Heart left ventricle (tissue), 16 donors: ENCODE measurements around the gene MRPS6. TPM values are rescaled to one million over a fixed set of nuclear protein-coding genes. Genes with fewer than 3 reads are reported as not detected.

Source experiments
- ATAC-seq, 4 donors: fragments of 200-7000 bp; cut with Tn5 transposase; one replicate each; pipeline ENCODE4 v1.9.1; 2020 to 2022; ENCODE audit warnings: moderate library complexity in 4 of 4, mild to moderate bottlenecking in 3 of 4, moderate number of reproducible peaks in 1 of 4
- DNase-seq, 5 donors: peaks; one replicate each; pipeline ENCODE4 v3.0.0-alpha.2; 2020
- H3K27ac ChIP-seq, 12 donors: fragments of 200-600 bp; sonication (generic) in 4 of 12; one replicate each; pipeline versions ENCODE4 v1.5.0 to v1.8.0; 2016 to 2022; ENCODE audit warnings: mild to moderate bottlenecking in 2 of 12
- H3K27me3 ChIP-seq, 9 donors: fragments of 200-600 bp; sonication (generic) in 2 of 9; one replicate each; pipeline versions ENCODE4 v1.5.1 to v1.8.0; 2016 to 2022; ENCODE audit warnings: mild to moderate bottlenecking in 3 of 9
- H3K36me3 ChIP-seq, 9 donors: fragments of 200-600 bp; sonication (generic) in 2 of 9; one replicate each; pipeline versions ENCODE4 v1.5.0 to v1.8.0; 2018 to 2022; ENCODE audit warnings: mild to moderate bottlenecking in 2 of 9
- H3K4me1 ChIP-seq, 12 donors: fragments of 200-600 bp; sonication (generic) in 4 of 12; one replicate each; pipeline versions ENCODE4 v1.5.0 to v1.8.0; 2016 to 2022; ENCODE audit warnings: mild to moderate bottlenecking in 3 of 12
- H3K4me3 ChIP-seq, 12 donors: fragments of 200-600 bp; sonication (generic) in 4 of 12; one replicate each; pipeline versions ENCODE4 v1.5.0 to v1.8.0; 2017 to 2022; ENCODE audit warnings: mild to moderate bottlenecking in 9 of 12, moderate library complexity in 4 of 12
- H3K9me3 ChIP-seq, 12 donors: fragments of 200-600 bp; sonication (generic) in 4 of 12; one replicate each; pipeline versions ENCODE4 v1.5.0 to v1.8.0; 2016 to 2022; ENCODE audit warnings: mild to moderate bottlenecking in 1 of 12
- CTCF ChIP-seq, 12 donors: fragments of 200-600 bp; sonication (generic) in 4 of 12; IDR thresholded peaks; one replicate each; pipeline versions ENCODE4 v1.5.0 to v1.8.0; 2018 to 2022; ENCODE audit warnings: antibody characterized with exemption in 12 of 12, mild to moderate bottlenecking in 5 of 12
- POLR2A ChIP-seq, 2 donors: fragments of 450-650 bp; IDR thresholded peaks; one replicate each; pipeline ENCODE4 v1.6.1; 2017; ENCODE audit warnings: antibody characterized with exemption in 2 of 2, mild to moderate bottlenecking in 2 of 2, moderate library complexity in 2 of 2
- WGBS, 4 donors: extraction: QIAGEN DNeasy Blood & Tissue Kit in 2 of 4; methylation state at CpG; one replicate each; pipeline versions ENCODE4 v1.1.5 to v1.1.7; 2013 to 2018; 5-methylcytosine and 5-hydroxymethylcytosine counted together
- intact Hi-C, 10 donors: fragments of 100-400 bp; cut with DNase I; formaldehyde crosslinking; loops; one replicate each; pipeline versions ENCODE4 v1.11.1 to v1.14.2; 2022
- polyA plus RNA-seq, 2 donors: library from polyadenylated mRNA; stranded (reverse); fragments of 200-250 nt; gene quantifications; one replicate each; pipeline ENCODE4 v1.2.3, GENCODE V29; 2013
- total RNA-seq, 9 donors: library from RNA; depleted of rRNA in 2 of 9; stranded (reverse); fragments of >200 nt in 2 of 9; fragmentation: NEBNext Ultra II Directional in 3 of 9; extraction: Animal tissue kit (Norgen Biotek cat#: 25700) in 3 of 9; gene quantifications; one replicate each; pipeline versions ENCODE4 v1.1.0 to v1.2.4, GENCODE V29; 2016 to 2023
- donor health status: ischemic (EF 13 %, LVEDD 7.1; RV severe dilation, severe dysfunction).
- donor health status: healthy with polysubstance abuse.
- donor health status: DM: no; HTN: yes; CAD: no.
- donor health status: DM: no; HTN: no; CAD: no.
- donor health status: ischemic (EF 25% LVEDD 6.9; RV normal size, moderate dysfunction).
- donor health status: ischemic (EF 25% LVEDD 5.7; RV mildly dilated, moderate dysfunction).
- donor health status: healthy.
- donor health status: DM: yes; HTN: yes; CAD: no.
- donor health status: ischemic (EF 35%, LVEDD 5.7; RV mildly dilated, moderate dysfunction).
- donor health status: nonischemic (EF 11% LVEDD 7.7; RV severe dilation, severe dysfunction).
- donor health status: DM: yes; HTN: yes; CAD: no.
- donor health status: PGD.
- donor health status: ischemic (EF 29% LVEDD 5.4; RV normal size, mild dysfunction).
- donor health status: nonischemic (EF 23%, LVEDD 6.1; RV moderate dilation, normal function).

MRPS6 gene
- total and polyA plus RNA-seq, 11 donors = 21.8 to 61.7 (median 44.6) TPM

- 47 to 61% (median 51%) methylated on average over 5 of the region's 5 CpGs for WGBS, 4 donors
- Histone ChIP-seq H3K9me3 (no peaks in the 10 kb centered on the region), H3K27ac (no peak overlapping the region), H3K4me1 (peaks cover 0 to 43% (median 9%) of the 10 kb centered on the region in 12 donors), H3K27me3 (no peaks in the 10 kb centered on the region), H3K36me3 (peaks cover 0 to 4% (median 0%) of the 10 kb centered on the region in 9 donors), H3K4me3 (no peak overlapping the region)
- ATAC-seq (peak in 3 of 4 donors; percentile 49 to 70 (median 54)), DNase-seq (peak in 1 of 5 donors; percentile 36)
- TF ChIP-seq POLR2A (IDR thresholded peaks at IDR 0.05) = no peak
- intact Hi-C loops = no loop called here
Observed at GRCh38 chr21:34086887-34087306, 13.5 kb downstream of the MRPS6 start.

GRCh38 chr21:34088752-34089151, 15.4 kb downstream of the MRPS6 start:
- intact Hi-C loops = no loop called here
- H3K4me1 ChIP-seq = peaks cover 0 to 33% (median 9%) of the 10 kb centered on the region in 12 donors
- H3K27me3 ChIP-seq = no peaks in the 10 kb centered on the region
- no peak for TF ChIP-seq POLR2A (IDR thresholded peaks at IDR 0.05)
- TF ChIP-seq CTCF (IDR thresholded peaks at IDR 0.05) = no peak
- no peaks in the 10 kb centered on the region for H3K9me3 ChIP-seq
- whole genome bisulfite sequencing, 4 donors = 93 to 99% (median 96%) methylated on average over 3 of the region's 3 CpGs
- ATAC-seq (no peak), DNase-seq (no peak)
- H3K36me3 ChIP-seq = peaks cover 0 to 4% (median 0%) of the 10 kb centered on the region in 9 donors
- H3K4me3 ChIP-seq = no peak overlapping the region
- H3K27ac ChIP-seq = no peak overlapping the region

- Histone ChIP-seq H3K36me3 (peaks cover 0 to 14% (median 11%) of the 10 kb centered on the region in 9 donors), H3K4me1 (peaks cover 0 to 34% (median 6%) of the 10 kb centered on the region in 12 donors), H3K4me3 (no peak overlapping the region), H3K9me3 (no peaks in the 10 kb centered on the region), H3K27me3 (no peaks in the 10 kb centered on the region), H3K27ac (no peak overlapping the region)
- DNase-seq = no peak
- 88 to 94% (median 91%) methylated on average over 3 to 4 of the region's 4 CpGs for WGBS, 4 donors
- ATAC-seq = no peak
- no peak for TF ChIP-seq CTCF (IDR thresholded peaks at IDR 0.05)
- TF ChIP-seq POLR2A (IDR thresholded peaks at IDR 0.05) = no peak
- intact Hi-C loops = no loop called here
Observed at GRCh38 chr21:34091032-34091431, 17.7 kb downstream of the MRPS6 start.

- Histone ChIP-seq H3K4me3 (no peak overlapping the region), H3K27me3 (no peaks in the 10 kb centered on the region), H3K27ac (no peak overlapping the region), H3K36me3 (peaks cover 0 to 19% (median 14%) of the 10 kb centered on the region in 9 donors), H3K4me1 (peaks cover 0 to 33% (median 6%) of the 10 kb centered on the region in 12 donors), H3K9me3 (no peaks in the 10 kb centered on the region)
- TF ChIP-seq CTCF (IDR thresholded peaks at IDR 0.05) = peak in 5 of 12 donors; percentile 8 to 33 (median 17)
- no peak for TF ChIP-seq POLR2A (IDR thresholded peaks at IDR 0.05)
- DNase-seq = no peak
- intact Hi-C loops = no loop called here
- no peak for ATAC-seq
- 95 to 99% (median 98%) methylated on average over 2 of the region's 2 CpGs for WGBS, 4 donors
Observed at GRCh38 chr21:34091607-34092006, 18.2 kb downstream of the MRPS6 start.
